Ishikawa (cell line): ENCODE data around the gene NUMB.

Experiments used
- CEBPB ChIP-seq: IDR thresholded peaks from 2 replicates; pipeline ENCODE4 v1.6.1; 2012
- CREB1 ChIP-seq: IDR thresholded peaks from 2 replicates; pipeline ENCODE4 v1.6.1; 2012; ENCODE audit warnings: low read depth
- EGR1 ChIP-seq: IDR thresholded peaks from 2 replicates; pipeline ENCODE4 v1.6.1; 2012
- EP300 ChIP-seq: IDR thresholded peaks from 2 replicates; pipeline ENCODE4 v1.6.1; 2012; ENCODE audit warnings: borderline replicate concordance
- FOXM1 ChIP-seq: IDR thresholded peaks from 2 replicates; pipeline ENCODE4 v1.6.1; 2012; ENCODE audit warnings: low read depth, borderline replicate concordance
- MAX ChIP-seq: IDR thresholded peaks from 2 replicates; pipeline ENCODE4 v1.6.1; 2012
- NFIC ChIP-seq: IDR thresholded peaks from 2 replicates; pipeline ENCODE4 v1.6.1; 2012
- RAD21 ChIP-seq: IDR thresholded peaks from 2 replicates; pipeline ENCODE4 v1.6.1; 2012; ENCODE audit warnings: low read depth
- TAF1 ChIP-seq: IDR thresholded peaks from 2 replicates; pipeline ENCODE4 v1.6.1; 2012; ENCODE audit warnings: low read depth, mild to moderate bottlenecking
- TCF12 ChIP-seq: IDR thresholded peaks from 2 replicates; pipeline ENCODE4 v1.6.1; 2012; ENCODE audit warnings: low read depth
- TEAD4 ChIP-seq: IDR thresholded peaks from 2 replicates; pipeline ENCODE4 v1.6.1; 2012
- USF1 ChIP-seq: IDR thresholded peaks from 2 replicates; pipeline ENCODE4 v1.6.1; 2012
- YY1 ChIP-seq: IDR thresholded peaks from 2 replicates; pipeline ENCODE4 v1.6.1; 2012; ENCODE audit warnings: low read depth
- ZBTB7A ChIP-seq: IDR thresholded peaks from 2 replicates; pipeline ENCODE4 v1.6.1; 2012; ENCODE audit warnings: low read depth
- TF ChIP-seq, protein P1 (sequence below): IDR thresholded peaks from 2 replicates; pipeline ENCODE4 v1.6.1; 2012; ENCODE audit warnings: low read depth, mild to moderate bottlenecking

NUMB gene

DNA sequence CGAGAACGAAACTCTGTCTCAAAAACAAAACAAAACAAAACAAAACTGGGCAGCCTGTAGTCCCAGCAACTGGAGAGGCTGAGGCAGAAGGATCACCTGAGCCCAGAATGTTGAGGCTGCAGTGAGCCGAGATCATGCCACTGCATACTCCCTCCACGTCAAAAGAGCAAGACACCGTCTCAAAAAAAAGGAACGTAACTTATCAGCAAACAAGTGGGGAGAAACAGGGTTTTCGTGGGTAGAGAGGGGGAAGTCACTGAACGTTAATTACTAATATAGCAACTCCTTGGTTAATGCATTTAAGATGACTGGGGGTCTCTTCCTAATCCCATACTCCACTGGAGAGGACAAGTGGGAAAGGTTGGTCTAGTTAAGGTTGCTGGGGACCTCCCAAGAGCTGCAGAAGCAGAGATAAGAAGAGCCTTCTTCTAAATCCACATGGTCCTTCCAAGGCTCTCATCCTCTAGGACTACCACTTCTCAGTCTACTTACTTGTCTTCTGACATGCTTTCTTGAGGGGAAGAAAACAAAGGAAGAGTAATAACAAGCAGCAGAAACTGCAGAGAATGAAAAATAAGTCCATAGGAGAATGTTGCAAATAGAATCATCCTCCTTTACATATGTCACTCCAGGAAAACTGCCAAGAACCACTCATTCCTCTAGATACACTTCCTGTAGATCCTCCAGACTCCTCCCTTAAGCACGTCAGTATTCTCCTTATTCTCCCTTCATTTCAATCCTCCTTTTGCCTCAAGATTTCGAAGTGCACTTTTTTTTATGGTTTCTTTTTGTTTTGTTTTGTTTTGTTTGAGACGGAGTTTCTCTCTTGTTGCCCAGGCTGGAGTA, 5.8 kb downstream of the NUMB start:
- TF ChIP-seq MAX, result no peak
- TF ChIP-seq RAD21, result no peak
- TF ChIP-seq CREB1, result no peak
- no peak for TF ChIP-seq EP300
- no peak for TF ChIP-seq EGR1
- TF ChIP-seq YY1, result no peak
- no peak for TF ChIP-seq ZBTB7A
- TF ChIP-seq NFIC, result no peak
- no peak for TF ChIP-seq FOXM1
- no peak for TF ChIP-seq USF1
- TF ChIP-seq, protein P1, sequence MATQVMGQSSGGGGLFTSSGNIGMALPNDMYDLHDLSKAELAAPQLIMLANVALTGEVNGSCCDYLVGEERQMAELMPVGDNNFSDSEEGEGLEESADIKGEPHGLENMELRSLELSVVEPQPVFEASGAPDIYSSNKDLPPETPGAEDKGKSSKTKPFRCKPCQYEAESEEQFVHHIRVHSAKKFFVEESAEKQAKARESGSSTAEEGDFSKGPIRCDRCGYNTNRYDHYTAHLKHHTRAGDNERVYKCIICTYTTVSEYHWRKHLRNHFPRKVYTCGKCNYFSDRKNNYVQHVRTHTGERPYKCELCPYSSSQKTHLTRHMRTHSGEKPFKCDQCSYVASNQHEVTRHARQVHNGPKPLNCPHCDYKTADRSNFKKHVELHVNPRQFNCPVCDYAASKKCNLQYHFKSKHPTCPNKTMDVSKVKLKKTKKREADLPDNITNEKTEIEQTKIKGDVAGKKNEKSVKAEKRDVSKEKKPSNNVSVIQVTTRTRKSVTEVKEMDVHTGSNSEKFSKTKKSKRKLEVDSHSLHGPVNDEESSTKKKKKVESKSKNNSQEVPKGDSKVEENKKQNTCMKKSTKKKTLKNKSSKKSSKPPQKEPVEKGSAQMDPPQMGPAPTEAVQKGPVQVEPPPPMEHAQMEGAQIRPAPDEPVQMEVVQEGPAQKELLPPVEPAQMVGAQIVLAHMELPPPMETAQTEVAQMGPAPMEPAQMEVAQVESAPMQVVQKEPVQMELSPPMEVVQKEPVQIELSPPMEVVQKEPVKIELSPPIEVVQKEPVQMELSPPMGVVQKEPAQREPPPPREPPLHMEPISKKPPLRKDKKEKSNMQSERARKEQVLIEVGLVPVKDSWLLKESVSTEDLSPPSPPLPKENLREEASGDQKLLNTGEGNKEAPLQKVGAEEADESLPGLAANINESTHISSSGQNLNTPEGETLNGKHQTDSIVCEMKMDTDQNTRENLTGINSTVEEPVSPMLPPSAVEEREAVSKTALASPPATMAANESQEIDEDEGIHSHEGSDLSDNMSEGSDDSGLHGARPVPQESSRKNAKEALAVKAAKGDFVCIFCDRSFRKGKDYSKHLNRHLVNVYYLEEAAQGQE, result no peak
- TF ChIP-seq TAF1, result no peak
- TF ChIP-seq TCF12, result no peak
- TF ChIP-seq CEBPB, result no peak
- TF ChIP-seq TEAD4, result no peak

DNA sequence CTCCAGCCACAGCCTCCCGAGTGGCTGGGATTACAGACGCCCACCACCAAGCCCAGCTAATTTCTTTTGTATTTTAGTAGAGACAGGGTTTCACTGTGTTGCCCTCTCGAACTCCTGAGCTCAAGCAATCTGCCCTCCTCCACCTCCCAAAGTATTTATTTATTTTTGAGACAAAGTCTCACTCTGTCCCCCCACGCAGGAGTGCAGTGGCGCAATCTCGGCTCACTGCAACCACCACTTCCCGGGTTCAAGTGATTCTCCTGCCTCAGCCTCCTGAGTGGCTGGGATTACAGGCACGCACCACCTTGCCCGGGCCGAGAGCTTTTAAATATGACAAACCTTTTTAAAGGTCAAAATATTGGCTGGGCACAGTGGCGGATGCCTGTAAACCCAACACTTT, 14.6 kb downstream of the NUMB start:
- TF ChIP-seq, protein P1, result no peak
- TF ChIP-seq EGR1 (no peak), TAF1 (no peak), MAX (no peak), CREB1 (no peak), EP300 (no peak), YY1 (no peak), CEBPB (no peak), TCF12 (no peak), FOXM1 (no peak), NFIC (no peak), USF1 (no peak), ZBTB7A (no peak), TEAD4 (no peak), RAD21 (no peak)

DNA sequence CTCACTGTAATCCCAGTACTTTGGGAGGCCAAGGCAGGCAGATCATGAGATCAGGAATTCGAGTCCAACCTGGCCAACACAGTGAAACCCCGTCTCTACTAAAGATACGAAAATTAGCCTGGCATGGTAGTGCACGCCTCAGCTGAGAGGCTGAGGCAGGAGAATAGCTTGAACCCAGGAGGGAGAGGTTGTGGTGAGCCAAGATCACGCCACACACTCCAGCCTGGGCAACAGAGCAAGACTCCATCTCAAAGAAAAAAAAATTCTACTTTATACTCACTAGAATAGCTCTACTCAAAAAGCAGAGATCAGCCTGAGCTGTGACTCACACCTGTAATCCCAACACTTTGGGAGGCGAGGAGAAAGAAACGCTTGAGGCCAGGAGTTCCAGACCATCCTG, 17.1 kb downstream of the NUMB start:
- TF ChIP-seq RAD21 (no peak), TEAD4 (no peak), CEBPB (no peak), USF1 (no peak), FOXM1 (no peak), EGR1 (no peak), YY1 (no peak), MAX (no peak)
- TF ChIP-seq, protein P1, result no peak
